RWPE1 (cell line): Measurements from ENCODE around the gene ULK4.
"Not testable (repeated sequence)": the region's sequence is repeated elsewhere in the genome, so short reads cannot be mapped to it uniquely, and the experiment has no call there.

Experiments
- CTCF ChIA-PET: fragments of 350-600 bp; sonication (Branson Sonifier 250); formaldehyde crosslinking; extraction: SDS; loops from one replicate; lab custom pipeline; 2021; lab: Yijun Ruan, JAX
- POLR2A ChIA-PET: fragments of 400-600 bp; formaldehyde crosslinking; extraction: SDS; loops from one replicate; lab custom pipeline; 2020; ENCODE audit warnings: antibody characterized with exemption; ENCODE audit not compliant: low non-redundant PET; lab: Yijun Ruan, JAX
- DNase-seq: peaks from one replicate; pipeline ENCODE4 v3.0.0; 2012; ENCODE audit warnings: low spot score
- H3K27ac ChIP-seq: fragments of 450-650 bp; 2 replicates; pipeline ENCODE4 v1.5.1; 2017
- CTCF ChIP-seq: fragments of 450-650 bp; conservative IDR thresholded peaks from 2 replicates; pipeline ENCODE4 v1.5.1; 2017; ENCODE audit warnings: low read depth, mild to moderate bottlenecking

The ULK4 gene

GRCh38 chr3:41652506-41652905, 309.4 kb downstream of the ULK4 start:
- H3K27ac ChIP-seq, result no peak overlapping the region
- CTCF ChIA-PET, result no interaction called here
- POLR2A ChIA-PET, result no interaction called here
- no peak for TF ChIP-seq CTCF
- DNase-seq, result no peak

- POLR2A ChIA-PET, result no interaction called here
- no peak for TF ChIP-seq CTCF
- no peak for DNase-seq
- CTCF ChIA-PET, result no interaction called here
- no peak overlapping the region for H3K27ac ChIP-seq
These were observed 310.2 kb downstream of the ULK4 start for GRCh38 chr3:41651718-41652117.

- H3K27ac ChIP-seq, result no peak overlapping the region
- POLR2A ChIA-PET, result no interaction called here
- CTCF ChIA-PET, result no interaction called here
- no peak for DNase-seq
- TF ChIP-seq CTCF, result no peak
These were observed 311.5 kb downstream of the ULK4 start for GRCh38 chr3:41650406-41650805.

- no peak overlapping the region for H3K27ac ChIP-seq
- no peak for DNase-seq
- no peak for TF ChIP-seq CTCF
- ChIA-PET CTCF (interaction anchor here (0.6 kb wide), 1 partner anchor 13 kb away, joined by 3 read pairs; no protein-coding TSS in a partner anchor), POLR2A (no interaction called here)
These were observed 312.7 kb downstream of the ULK4 start for GRCh38 chr3:41649129-41649739.

- CTCF ChIA-PET, POLR2A ChIA-PET, DNase-seq, H3K27ac ChIP-seq: not testable (repeated sequence)
These were observed 314.2 kb downstream of the ULK4 start for GRCh38 chr3:41647730-41648129.

GRCh38 chr3:41640076-41640475, 321.8 kb downstream of the ULK4 start:
- ChIA-PET POLR2A (no interaction called here), CTCF (no interaction called here)
- peak; percentile 21 for DNase-seq
- no peak overlapping the region for H3K27ac ChIP-seq
- no peak for TF ChIP-seq CTCF

GRCh38 chr3:41638381-41638780, 323.5 kb downstream of the ULK4 start:
- ChIA-PET CTCF (interaction anchor here (0.7 kb wide), 1 partner anchor 106 kb away, joined by 3 read pairs; no protein-coding TSS in a partner anchor), POLR2A (no interaction called here)
- DNase-seq, result no peak
- no peak for TF ChIP-seq CTCF
- no peak overlapping the region for H3K27ac ChIP-seq
